Heart left ventricle (tissue), 16 donors: Measurements from ENCODE around the gene COLEC12. TPM values are rescaled to one million over a fixed set of nuclear protein-coding genes. Genes with fewer than 3 reads are reported as not detected.
"Not testable (repeated sequence)": the region's sequence is repeated elsewhere in the genome, so short reads cannot be mapped to it uniquely, and the experiment has no call there.

Experiments used
- ATAC-seq, 4 donors: fragments of 200-7000 bp; cut with Tn5 transposase; one replicate each; pipeline ENCODE4 v1.9.1; 2020 to 2022; ENCODE audit warnings: moderate library complexity in 4 of 4, mild to moderate bottlenecking in 3 of 4, moderate number of reproducible peaks in 1 of 4
- DNase-seq, 5 donors: peaks; one replicate each; pipeline ENCODE4 v3.0.0-alpha.2; 2020
- H3K27ac ChIP-seq, 12 donors: fragments of 200-600 bp; sonication (generic) in 4 of 12; one replicate each; pipeline versions ENCODE4 v1.5.0 to v1.8.0; 2016 to 2022; ENCODE audit warnings: mild to moderate bottlenecking in 2 of 12
- H3K27me3 ChIP-seq, 9 donors: fragments of 200-600 bp; sonication (generic) in 2 of 9; one replicate each; pipeline versions ENCODE4 v1.5.1 to v1.8.0; 2016 to 2022; ENCODE audit warnings: mild to moderate bottlenecking in 3 of 9
- H3K36me3 ChIP-seq, 9 donors: fragments of 200-600 bp; sonication (generic) in 2 of 9; one replicate each; pipeline versions ENCODE4 v1.5.0 to v1.8.0; 2018 to 2022; ENCODE audit warnings: mild to moderate bottlenecking in 2 of 9
- H3K4me1 ChIP-seq, 12 donors: fragments of 200-600 bp; sonication (generic) in 4 of 12; one replicate each; pipeline versions ENCODE4 v1.5.0 to v1.8.0; 2016 to 2022; ENCODE audit warnings: mild to moderate bottlenecking in 3 of 12
- H3K4me3 ChIP-seq, 12 donors: fragments of 200-600 bp; sonication (generic) in 4 of 12; one replicate each; pipeline versions ENCODE4 v1.5.0 to v1.8.0; 2017 to 2022; ENCODE audit warnings: mild to moderate bottlenecking in 9 of 12, moderate library complexity in 4 of 12
- H3K9me3 ChIP-seq, 12 donors: fragments of 200-600 bp; sonication (generic) in 4 of 12; one replicate each; pipeline versions ENCODE4 v1.5.0 to v1.8.0; 2016 to 2022; ENCODE audit warnings: mild to moderate bottlenecking in 1 of 12
- CTCF ChIP-seq, 12 donors: fragments of 200-600 bp; sonication (generic) in 4 of 12; IDR thresholded peaks; one replicate each; pipeline versions ENCODE4 v1.5.0 to v1.8.0; 2018 to 2022; ENCODE audit warnings: antibody characterized with exemption in 12 of 12, mild to moderate bottlenecking in 5 of 12
- POLR2A ChIP-seq, 2 donors: fragments of 450-650 bp; IDR thresholded peaks; one replicate each; pipeline ENCODE4 v1.6.1; 2017; ENCODE audit warnings: antibody characterized with exemption in 2 of 2, mild to moderate bottlenecking in 2 of 2, moderate library complexity in 2 of 2
- WGBS, 4 donors: extraction: QIAGEN DNeasy Blood & Tissue Kit in 2 of 4; methylation state at CpG; one replicate each; pipeline versions ENCODE4 v1.1.5 to v1.1.7; 2013 to 2018; 5-methylcytosine and 5-hydroxymethylcytosine counted together
- intact Hi-C, 10 donors: fragments of 100-400 bp; cut with DNase I; formaldehyde crosslinking; loops; one replicate each; pipeline versions ENCODE4 v1.11.1 to v1.14.2; 2022
- polyA plus RNA-seq, 2 donors: library from polyadenylated mRNA; stranded (reverse); fragments of 200-250 nt; gene quantifications; one replicate each; pipeline ENCODE4 v1.2.3, GENCODE V29; 2013
- total RNA-seq, 9 donors: library from RNA; depleted of rRNA in 2 of 9; stranded (reverse); fragments of >200 nt in 2 of 9; fragmentation: NEBNext Ultra II Directional in 3 of 9; extraction: Animal tissue kit (Norgen Biotek cat#: 25700) in 3 of 9; gene quantifications; one replicate each; pipeline versions ENCODE4 v1.1.0 to v1.2.4, GENCODE V29; 2016 to 2023
- donor health status: ischemic (EF 13 %, LVEDD 7.1; RV severe dilation, severe dysfunction).
- donor health status: healthy with polysubstance abuse.
- donor health status: DM: no; HTN: yes; CAD: no.
- donor health status: DM: no; HTN: no; CAD: no.
- donor health status: ischemic (EF 25% LVEDD 6.9; RV normal size, moderate dysfunction).
- donor health status: ischemic (EF 25% LVEDD 5.7; RV mildly dilated, moderate dysfunction).
- donor health status: healthy.
- donor health status: DM: yes; HTN: yes; CAD: no.
- donor health status: ischemic (EF 35%, LVEDD 5.7; RV mildly dilated, moderate dysfunction).
- donor health status: nonischemic (EF 11% LVEDD 7.7; RV severe dilation, severe dysfunction).
- donor health status: DM: yes; HTN: yes; CAD: no.
- donor health status: PGD.
- donor health status: ischemic (EF 29% LVEDD 5.4; RV normal size, mild dysfunction).
- donor health status: nonischemic (EF 23%, LVEDD 6.1; RV moderate dilation, normal function).

COLEC12 gene
- total and polyA plus RNA-seq, 11 donors = 2.2 to 35.9 (median 7.9) TPM

GRCh38 chr18:295756-296490, 204.6 kb downstream of the COLEC12 start:
- Histone ChIP-seq H3K27ac (no peak overlapping the region), H3K4me3 (no peak overlapping the region), H3K36me3 (no peaks in the 10 kb centered on the region), H3K27me3 (no peaks in the 10 kb centered on the region), H3K9me3 (peaks cover 0 to 6% (median 0%) of the 10 kb centered on the region in 12 donors), H3K4me1 (peaks cover 0 to 7% (median 0%) of the 10 kb centered on the region in 12 donors)
- DNase-seq = no peak
- intact Hi-C loops = loop anchor here in 1 of 10 donors (10.0 kb wide), 1 partner anchor 179 kb away; no protein-coding TSS in a partner anchor
- no peak for ATAC-seq
- 68 to 97% (median 72%) methylated on average over 3 of the region's 3 CpGs for WGBS, 4 donors
- TF ChIP-seq POLR2A (IDR thresholded peaks at IDR 0.05) (no peak), CTCF (IDR thresholded peaks at IDR 0.05) (no peak)

- intact Hi-C loops = loop anchor here in 1 of 10 donors (10.0 kb wide), 1 partner anchor 180 kb away; no protein-coding TSS in a partner anchor
- WGBS, 4 donors = 82 to 88% (median 85%) methylated on average over 3 of the region's 3 CpGs
- H3K27me3 ChIP-seq = no peaks in the 10 kb centered on the region
- TF ChIP-seq CTCF (IDR thresholded peaks at IDR 0.05) = no peak
- no peak for TF ChIP-seq POLR2A (IDR thresholded peaks at IDR 0.05)
- no peak for DNase-seq
- H3K4me3 ChIP-seq = no peak overlapping the region
- H3K9me3 ChIP-seq = peaks cover 0 to 6% (median 0%) of the 10 kb centered on the region in 12 donors
- H3K36me3 ChIP-seq = no peaks in the 10 kb centered on the region
- no peak for ATAC-seq
- peaks cover 0 to 7% (median 0%) of the 10 kb centered on the region in 12 donors for H3K4me1 ChIP-seq
- H3K27ac ChIP-seq = no peak overlapping the region
Measured at GRCh38 chr18:294566-294965, 205.9 kb downstream of the COLEC12 start.

GRCh38 chr18:293536-293935, 207.0 kb downstream of the COLEC12 start:
- H3K36me3 ChIP-seq = no peaks in the 10 kb centered on the region
- H3K9me3 ChIP-seq = peaks cover 0 to 6% (median 0%) of the 10 kb centered on the region in 12 donors
- DNase-seq = no peak
- WGBS, 4 donors = 85 to 91% (median 87%) methylated on average over 4 of the region's 4 CpGs
- no peak overlapping the region for H3K27ac ChIP-seq
- H3K4me3 ChIP-seq = no peak overlapping the region
- peaks cover 0 to 7% (median 0%) of the 10 kb centered on the region in 12 donors for H3K4me1 ChIP-seq
- H3K27me3 ChIP-seq = no peaks in the 10 kb centered on the region
- no peak for ATAC-seq
- intact Hi-C loops = loop anchor here in 1 of 10 donors (10.0 kb wide), 1 partner anchor 181 kb away; no protein-coding TSS in a partner anchor
- TF ChIP-seq POLR2A (IDR thresholded peaks at IDR 0.05) = no peak
- peak in 5 of 12 donors; percentile 8 to 35 (median 25) for TF ChIP-seq CTCF (IDR thresholded peaks at IDR 0.05)

GRCh38 chr18:292271-292670, 208.2 kb downstream of the COLEC12 start:
- DNase-seq (no peak), ATAC-seq (no peak)
- Histone ChIP-seq H3K36me3 (no peaks in the 10 kb centered on the region), H3K4me1 (peaks cover 0 to 7% (median 0%) of the 10 kb centered on the region in 12 donors), H3K9me3 (peaks cover 0 to 6% (median 0%) of the 10 kb centered on the region in 12 donors), H3K27me3 (no peaks in the 10 kb centered on the region), H3K4me3 (no peak overlapping the region), H3K27ac (no peak overlapping the region)
- 65 to 75% (median 68%) methylated on average over 3 of the region's 3 CpGs for WGBS, 4 donors
- TF ChIP-seq POLR2A (IDR thresholded peaks at IDR 0.05) = no peak
- TF ChIP-seq CTCF (IDR thresholded peaks at IDR 0.05) = peak in 1 of 12 donors; percentile 14
- intact Hi-C loops = loop anchor here in 1 of 10 donors (10.0 kb wide), 1 partner anchor 183 kb away; no protein-coding TSS in a partner anchor

GRCh38 chr18:289970-290369, 210.5 kb downstream of the COLEC12 start:
- not testable (repeated sequence) for H3K9me3 ChIP-seq, ATAC-seq, H3K36me3 ChIP-seq, H3K4me1 ChIP-seq, H3K4me3 ChIP-seq, H3K27me3 ChIP-seq, DNase-seq, H3K27ac ChIP-seq
- 68 to 78% (median 76%) methylated on average over 4 of the region's 4 CpGs for WGBS, 4 donors
- intact Hi-C loops = loop anchor here in 9 of 10 donors (1.0 to 10.0 kb wide), 7 partner anchors 185 to 545 kb away; no protein-coding TSS in a partner anchor
